Anterior cingulate cortex (tissue), 58 donors: ENCODE results near the gene SLC51A.

Source experiments
- DNase-seq, 58 donors: peaks; one replicate each; lab custom pipeline; 2025; lab: John Stamatoyannopoulos, UW

SLC51A gene

GRCh38 chr3:196210673-196211556 lies 5.4 kb upstream of the SLC51A start, which contains the start of gene ZDHHC19:
Gene ZDHHC19, minus strand, starts transcription at chr3:196211400. Its CDS starts 85 bp downstream, at chr3:196211315.
- no peak for DNase-seq

- DNase-seq = no peak
These were observed 1.4 kb upstream of the SLC51A start for GRCh38 chr3:196214783-196215441.

- DNase-seq = no peak
These were observed 777 bp upstream of the SLC51A start for GRCh38 chr3:196215493-196216020.

GRCh38 chr3:196216681-196217211 lies 412 bp downstream of the SLC51A start:
- DNase-seq = no peak

GRCh38 chr3:196217307-196218154 lies 1.2 kb downstream of the SLC51A start:
- DNase-seq = no peak

- DNase-seq = no peak
These were observed 1.9 kb downstream of the SLC51A start for GRCh38 chr3:196218155-196218712.

- peak in 55 of 58 donors; percentile 13 to 86 (median 46) for DNase-seq
These were observed 3.0 kb downstream of the SLC51A start for GRCh38 chr3:196219194-196219969.

GRCh38 chr3:196219970-196220311 lies 3.6 kb downstream of the SLC51A start:
- no peak for DNase-seq

GRCh38 chr3:196220587-196220986 lies 4.3 kb downstream of the SLC51A start:
- DNase-seq = peak in 1 of 58 donors; percentile 23

- no peak for DNase-seq
These were observed 4.7 kb downstream of the SLC51A start for GRCh38 chr3:196220991-196221390.

GRCh38 chr3:196222876-196223595 lies 6.7 kb downstream of the SLC51A start:
- DNase-seq = no peak

- DNase-seq = no peak
These were observed 8.8 kb downstream of the SLC51A start for GRCh38 chr3:196225086-196225485.

- DNase-seq = no peak
These were observed 9.5 kb downstream of the SLC51A start for GRCh38 chr3:196225763-196226364.

GRCh38 chr3:196227121-196227561 lies 10.8 kb downstream of the SLC51A start:
- no peak for DNase-seq

- no peak for DNase-seq
These were observed 11.5 kb downstream of the SLC51A start for GRCh38 chr3:196227629-196228493.

GRCh38 chr3:196232154-196232881 lies 16.0 kb downstream of the SLC51A start:
- no peak for DNase-seq
